Midbrain (tissue), 1 donor: ENCODE results near the gene ARF3.

Experiments used
- DNase-seq: peaks from one replicate; lab custom pipeline; 2025; lab: John Stamatoyannopoulos, UW

Gene ARF3

DNA sequence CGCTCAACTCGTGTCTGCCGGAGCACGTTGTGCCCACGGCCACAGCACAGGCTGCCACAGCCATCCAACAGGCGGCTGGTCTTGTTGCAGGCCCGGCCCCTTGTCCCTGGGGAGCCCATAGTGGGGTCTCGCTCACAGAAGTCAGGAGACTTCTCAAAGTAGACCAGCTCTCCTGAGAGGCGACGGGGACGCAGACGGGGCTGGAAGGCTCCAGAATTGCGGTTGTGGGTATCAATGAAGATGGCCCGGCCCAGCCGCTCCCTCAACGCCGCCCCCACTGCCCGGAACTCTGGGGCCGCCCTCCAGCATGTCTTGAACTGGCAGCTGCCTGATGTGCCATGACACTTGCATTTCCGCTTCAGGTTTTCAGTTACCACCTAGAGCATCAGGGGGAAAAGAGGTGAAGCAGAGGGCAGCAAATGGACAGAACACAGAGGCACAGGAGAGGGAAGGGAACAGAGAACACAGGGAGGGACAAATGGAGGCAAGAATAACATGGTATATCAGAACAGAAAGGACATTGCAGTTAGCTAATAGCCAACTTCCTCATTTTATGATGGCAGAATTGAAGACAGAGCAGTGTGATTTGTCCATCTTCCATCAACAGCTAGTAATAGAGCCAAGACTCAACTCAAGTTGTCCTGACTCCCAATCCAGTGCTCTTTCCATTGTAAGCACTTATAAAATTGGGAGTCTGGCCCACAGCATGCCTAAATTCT lies 9.0 kb upstream of the ARF3 start:
- DNase-seq: no peak

DNA sequence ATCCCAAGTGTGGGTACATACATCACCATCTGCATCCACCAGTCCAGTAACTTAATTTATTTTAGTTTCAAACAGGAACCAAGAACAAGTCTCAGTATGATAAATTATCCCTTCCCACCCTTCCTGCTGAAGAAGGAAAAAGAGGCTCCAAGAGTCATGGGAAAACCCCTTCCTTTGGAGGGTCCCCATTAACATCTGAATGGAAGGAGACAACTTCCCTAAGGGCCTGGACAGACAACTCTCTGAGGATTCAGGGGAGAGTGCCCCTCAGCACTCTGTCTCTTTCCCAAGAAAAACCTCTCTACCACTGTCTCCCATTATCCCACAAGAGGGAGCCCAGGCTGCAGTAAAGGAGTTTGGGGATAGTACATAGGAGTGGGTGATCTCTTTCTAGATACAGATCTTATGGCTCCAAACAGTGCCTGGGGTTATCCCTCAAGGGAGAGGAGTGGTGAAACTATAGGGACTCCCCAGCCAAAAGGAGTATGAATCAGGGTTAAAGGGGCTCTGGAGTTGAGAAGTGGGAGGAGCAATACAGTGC lies 8.1 kb upstream of the ARF3 start:
- no peak for DNase-seq

DNA sequence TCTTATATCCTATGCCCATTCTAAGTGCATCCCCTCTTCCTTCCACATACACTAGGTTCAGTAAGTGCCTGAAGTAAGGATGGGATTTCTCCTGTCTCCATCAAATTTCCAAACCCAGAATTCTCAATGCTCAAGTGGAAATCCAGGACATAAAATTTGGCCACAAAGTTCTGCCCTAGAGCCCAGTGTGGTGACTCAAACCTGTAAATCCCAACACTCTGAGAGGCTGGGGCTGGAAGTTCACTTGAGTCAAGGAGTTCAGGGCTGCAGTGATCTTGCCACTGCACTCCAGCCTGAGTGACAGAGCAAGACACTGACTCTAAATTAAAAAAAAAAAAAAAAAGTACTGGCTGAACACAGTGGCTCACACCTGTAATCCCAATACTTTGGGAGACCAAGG lies 4.5 kb upstream of the ARF3 start:
- DNase-seq: no peak

DNA sequence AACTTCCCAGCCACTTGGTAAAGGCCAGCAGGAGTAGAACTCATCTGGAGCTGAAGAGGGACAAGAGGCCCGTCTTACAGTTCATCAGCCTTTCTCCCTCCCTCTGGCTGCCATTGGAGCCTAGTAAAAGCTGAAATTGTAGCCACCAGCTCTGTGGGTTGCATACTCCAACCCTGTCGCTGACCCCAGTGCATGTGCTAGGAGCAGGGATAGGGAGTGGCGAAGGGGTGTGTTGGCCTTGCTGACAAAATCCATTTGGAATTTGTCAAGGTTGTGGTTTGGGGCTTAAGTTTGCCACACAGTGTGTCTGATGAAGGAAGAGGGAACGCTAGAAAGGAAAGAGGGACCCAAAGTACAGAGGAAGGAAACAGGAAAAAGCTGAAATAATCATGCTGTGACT lies 4.0 kb upstream of the ARF3 start:
- DNase-seq: no peak

DNA sequence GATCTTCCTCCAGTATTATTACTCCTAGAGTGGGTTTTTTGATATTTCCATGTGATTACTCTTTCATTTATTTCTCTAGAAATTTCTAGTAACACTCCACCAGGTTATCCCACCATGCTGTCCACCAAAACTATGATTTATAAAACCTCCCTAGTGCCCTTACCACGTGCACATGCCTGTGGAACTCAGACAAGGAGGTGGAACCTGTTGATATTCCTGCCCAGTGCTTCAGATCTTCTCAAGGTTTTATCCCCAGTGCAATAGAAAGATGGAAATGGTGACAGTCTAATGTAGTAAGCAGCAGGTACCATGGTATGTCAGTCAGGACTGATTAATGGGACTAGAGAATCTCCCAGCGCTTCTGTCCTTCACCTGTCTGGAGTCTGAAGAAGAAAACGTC lies 3.5 kb upstream of the ARF3 start:
- DNase-seq: no peak

DNA sequence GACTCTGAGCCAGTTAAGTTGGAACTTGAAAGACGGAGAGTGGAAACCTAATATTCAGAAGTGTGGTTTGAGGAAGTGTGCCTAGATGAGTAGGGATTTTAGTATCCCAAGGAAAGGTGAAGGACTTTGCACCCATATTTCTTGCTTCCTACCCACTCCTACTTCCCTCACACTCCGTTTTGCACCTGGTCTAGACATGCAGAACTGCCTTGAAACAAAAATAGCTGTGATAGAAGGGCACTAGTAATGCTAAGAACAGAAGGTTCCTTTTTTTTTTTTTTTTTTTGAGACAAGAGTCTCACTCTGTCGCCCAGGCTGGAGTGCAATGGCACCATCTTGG lies 732 bp upstream of the ARF3 start:
- DNase-seq: no peak

DNA sequence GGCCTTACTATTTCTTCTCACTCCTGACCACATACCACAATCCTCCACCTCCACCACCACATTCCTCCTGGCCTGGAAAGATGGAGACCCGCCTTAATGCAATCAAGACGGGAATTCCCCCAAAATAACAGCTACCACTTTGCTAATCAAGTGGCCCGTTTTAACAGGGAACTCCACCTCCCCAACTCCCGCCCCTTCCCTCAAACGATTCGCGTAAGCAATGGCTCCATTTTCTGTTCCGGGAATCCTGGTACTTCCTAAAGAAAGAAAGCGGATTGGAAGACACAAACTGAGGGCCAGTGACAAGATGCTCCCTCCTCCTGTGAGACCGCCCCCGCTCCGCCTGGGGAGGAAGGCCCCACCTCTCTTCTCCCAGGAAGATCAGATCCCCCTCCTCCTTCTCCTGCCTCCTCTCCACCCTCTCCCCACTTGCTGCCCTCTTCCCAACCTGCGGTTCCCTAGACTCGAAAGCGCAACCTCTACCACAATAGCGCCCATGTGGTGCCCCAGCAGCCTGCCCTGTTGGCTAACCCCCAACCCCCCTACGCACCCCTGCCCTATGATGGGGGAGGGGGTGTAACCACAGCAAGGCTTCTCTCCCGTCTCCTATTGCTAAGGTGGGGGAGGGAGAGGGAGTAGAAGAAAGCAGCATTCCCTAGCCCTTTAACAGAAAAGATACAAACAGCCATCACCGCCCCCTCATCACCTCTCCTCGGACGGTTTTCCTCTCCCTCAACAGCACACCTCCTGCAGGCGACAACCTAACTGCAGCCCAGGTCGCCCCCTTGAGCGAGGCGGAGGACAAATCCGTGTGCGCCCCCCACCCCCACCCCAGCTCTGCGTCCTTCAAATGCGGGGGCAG lies 777 bp downstream of the ARF3 start:
- DNase-seq: peak; percentile 72

DNA sequence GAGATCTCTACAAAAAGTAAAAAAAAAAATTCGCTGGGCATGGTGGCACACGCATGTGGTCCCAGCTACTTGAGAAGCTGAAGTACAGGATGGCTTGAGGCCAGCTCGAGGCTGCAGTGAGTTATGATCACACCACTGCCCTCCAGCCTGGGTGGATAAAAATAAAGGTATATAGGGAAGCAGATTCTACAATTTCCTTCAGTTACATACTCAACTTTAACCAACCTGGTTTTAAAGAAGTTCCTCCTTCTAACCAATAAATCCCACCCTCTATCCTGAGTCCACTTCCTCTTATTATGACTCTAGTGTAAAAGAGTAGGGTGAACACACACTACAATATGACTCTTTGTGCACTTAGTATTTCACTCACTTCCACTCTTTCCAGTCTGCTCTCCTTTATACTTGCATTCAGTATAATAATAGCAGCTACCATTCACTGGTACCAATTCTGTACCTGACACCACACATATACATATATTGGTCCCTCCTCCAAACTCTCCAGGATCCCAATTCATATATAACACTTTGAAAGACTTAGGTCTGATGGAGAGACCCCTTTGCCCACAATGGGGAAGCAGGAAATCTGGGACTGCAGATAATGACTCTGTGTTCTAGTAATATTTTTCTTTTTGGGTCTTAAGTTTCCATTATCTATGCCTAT lies 2.3 kb downstream of the ARF3 start:
- no peak for DNase-seq

DNA sequence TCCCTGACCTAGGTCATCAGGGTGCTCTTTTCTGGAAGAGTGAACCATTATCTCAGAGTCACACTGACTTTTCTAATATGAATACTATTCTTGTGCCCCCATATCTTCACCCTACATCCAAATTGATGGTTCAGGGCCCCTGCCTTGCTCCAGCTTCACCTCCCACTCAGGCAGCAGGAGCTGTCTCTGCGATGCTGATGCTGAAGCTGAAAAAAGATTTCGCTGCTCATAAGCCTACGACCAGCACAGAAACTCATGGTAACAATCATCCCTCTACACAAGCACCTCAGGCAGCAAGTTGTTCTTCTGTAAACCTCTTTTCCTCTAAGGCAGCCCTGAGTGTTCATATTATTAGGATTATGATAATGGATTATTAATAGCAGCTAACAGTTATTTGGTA lies 3.2 kb downstream of the ARF3 start:
- no peak for DNase-seq

DNA sequence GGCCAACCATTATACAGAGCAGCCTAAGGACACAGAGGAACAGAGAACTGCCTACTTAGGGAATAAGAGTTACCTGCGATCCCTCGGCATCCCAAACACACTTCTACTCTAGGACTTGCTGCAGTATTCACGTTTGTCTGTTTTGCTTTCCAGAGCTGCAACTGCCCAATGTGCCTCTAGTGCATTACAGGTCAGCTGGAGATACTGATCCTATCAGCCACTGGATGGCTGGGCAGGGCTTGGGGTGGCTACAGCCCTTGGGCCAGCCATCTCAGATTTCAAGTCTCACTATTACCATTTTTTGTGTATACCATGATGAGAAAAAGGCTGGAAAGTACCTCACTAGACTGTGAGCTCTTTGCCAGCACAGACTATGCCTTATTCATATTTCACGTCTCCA lies 4.6 kb downstream of the ARF3 start:
- DNase-seq: no peak

DNA sequence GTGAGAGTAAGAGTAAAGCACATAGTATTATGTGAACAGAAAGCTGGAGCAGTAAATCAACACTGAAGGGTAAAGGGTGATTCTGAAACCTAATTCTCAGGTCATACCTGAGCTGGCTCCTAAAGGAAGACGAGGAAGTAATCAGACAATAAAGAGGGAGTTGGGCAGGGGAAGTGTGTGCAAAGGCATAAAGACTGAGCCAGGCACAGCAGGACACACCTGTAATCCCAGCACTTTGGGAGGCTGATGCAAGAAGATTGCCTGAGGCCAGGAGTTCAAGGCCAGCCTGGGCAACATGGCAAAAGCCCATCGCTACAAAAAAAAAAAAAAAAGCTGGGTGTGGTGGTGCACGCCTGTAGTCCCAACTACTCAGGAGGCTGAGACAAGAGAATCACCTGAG lies 9.6 kb downstream of the ARF3 start:
- no peak for DNase-seq

DNA sequence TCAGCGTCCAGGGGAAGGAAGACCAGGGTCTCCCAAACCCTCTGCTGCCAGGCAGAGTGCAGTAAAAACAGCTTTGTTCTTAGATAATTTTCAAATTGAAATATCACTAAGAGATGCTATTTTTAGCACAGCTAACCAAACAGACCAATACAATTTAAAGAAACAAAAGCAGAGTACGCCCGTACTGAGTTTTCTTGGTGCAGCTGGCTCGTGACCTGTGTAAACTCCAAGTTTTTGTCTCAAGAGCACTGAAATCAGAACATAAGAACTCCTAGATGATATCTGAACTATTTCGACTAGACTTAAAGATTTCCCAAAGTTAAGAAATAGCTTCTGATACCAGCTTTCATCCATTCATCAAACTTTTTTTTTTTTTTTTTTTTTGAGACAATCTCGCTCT lies 10.3 kb downstream of the ARF3 start:
- DNase-seq: no peak

DNA sequence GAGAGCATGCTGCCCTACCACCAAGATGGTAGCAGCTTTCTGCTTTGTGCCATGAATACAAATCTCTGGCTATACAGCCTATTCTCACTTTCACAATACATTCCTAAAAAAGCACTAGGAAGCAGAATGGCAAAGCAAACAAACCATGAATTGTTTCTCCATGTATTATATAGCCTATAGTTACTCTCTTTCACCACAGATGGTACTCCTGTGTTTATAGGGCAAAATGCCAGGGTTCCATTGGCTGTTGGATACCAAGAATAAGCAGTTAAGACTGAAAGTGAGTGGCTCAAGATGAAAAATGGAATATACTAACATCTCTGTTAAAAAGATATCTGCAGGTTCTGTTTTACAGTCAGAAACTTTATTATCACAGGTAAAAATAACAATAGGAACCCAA lies 11.1 kb downstream of the ARF3 start:
- DNase-seq: no peak

DNA sequence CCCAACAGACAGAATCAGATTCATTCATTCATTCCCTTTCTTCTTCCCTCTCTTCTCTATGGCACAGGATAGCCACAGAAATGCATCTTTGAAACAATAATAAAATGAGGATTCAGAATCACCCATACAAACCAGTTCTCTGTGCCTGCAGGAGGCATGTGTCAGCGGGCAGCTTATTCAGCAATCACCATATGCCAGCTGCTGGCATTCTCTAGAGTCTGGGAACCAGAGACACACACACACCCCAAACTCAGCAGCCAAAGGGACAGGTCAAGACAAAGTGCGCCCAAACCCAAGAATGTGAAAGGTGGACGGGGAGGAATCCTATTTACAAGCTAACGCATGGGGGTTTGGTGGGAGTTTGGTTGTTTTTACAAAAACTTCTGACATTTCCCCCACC lies 14.1 kb downstream of the ARF3 start:
- DNase-seq: no peak

DNA sequence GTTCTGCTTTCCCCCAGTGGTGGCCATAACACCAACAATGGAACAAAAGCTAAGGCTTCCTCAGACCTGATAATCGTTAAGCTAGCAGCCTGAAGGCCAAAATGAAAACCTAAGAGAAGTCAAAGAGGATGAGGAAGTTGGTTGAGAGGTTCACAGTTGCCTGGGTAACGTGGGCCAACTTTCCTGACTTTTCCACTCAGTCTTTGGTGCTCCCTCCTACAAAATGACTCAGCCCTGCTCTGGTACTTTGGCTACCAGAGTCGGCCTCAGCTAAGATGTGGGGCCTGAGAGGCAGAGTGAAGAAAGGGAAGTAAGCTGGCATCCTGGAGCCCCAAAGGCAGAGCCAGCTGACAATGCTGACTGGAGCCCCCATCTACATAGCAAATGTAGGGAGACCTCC lies 17.1 kb downstream of the ARF3 start:
- DNase-seq: no peak

DNA sequence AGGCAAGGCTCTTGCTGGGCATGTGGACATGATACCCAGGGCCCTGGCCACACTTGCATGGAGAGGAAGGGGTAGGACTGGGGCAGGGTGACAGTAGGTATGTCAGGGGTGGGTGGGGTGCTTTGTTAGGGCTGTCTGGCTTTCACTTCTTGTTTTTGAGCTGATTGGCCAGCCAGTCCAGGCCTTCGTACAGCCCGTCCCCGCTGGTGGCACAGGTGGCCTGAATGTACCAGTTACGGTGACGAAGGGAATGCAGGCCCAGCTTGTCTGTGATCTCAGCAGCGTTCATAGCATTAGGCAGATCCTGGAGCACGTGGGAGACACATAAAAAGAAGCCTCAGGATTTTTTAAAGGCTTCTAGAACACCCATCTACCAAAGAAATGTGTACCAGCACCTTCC lies 18.5 kb downstream of the ARF3 start:
- no peak for DNase-seq

DNA sequence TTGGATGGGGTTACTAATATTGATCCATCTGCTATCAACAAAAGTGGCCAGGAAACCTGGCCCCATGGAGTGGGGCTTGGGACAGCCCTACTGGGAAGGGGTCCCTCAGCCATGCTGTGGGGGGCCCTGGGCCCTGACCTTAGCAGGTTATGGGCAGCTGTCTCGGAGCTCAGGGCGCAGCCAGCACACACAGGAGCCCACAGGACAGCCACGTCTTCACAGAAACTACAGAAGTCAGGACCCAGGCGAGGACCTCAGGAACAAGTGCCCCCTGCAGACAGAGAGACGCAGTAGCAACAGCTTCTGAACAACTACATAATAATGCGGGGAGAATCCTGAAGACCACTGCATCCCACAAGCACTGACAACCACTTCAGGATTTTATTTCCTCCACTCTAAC lies 20.1 kb downstream of the ARF3 start:
- no peak for DNase-seq

DNA sequence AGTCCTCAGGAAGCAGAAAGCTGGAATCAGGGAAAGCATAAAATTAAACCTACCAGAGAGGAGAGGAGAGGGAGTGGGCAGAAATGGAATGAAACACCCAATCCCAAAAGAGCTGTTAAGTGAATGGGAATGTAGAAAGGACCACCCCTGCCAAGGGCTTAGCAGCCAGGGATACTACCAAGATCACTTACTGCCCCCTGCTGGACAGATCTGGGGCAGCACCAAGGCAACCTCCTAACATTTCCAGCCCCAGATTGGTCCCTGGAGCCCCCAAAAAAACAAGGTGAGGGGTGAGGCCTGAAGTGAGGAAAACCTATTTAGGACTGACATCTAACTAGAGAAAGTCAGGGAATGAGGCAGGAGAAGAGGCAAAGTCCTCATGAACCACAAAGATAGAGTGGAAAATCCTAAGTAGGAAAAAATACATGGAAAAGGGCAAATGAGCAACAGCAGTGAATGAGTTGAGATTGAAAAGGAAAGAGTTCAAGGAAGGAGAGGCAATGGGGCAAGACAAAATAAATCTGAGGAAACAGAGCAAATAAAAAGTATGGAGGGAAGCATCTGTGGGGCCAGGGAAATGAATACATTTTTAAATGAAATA lies 20.8 kb downstream of the ARF3 start:
- DNase-seq: peak; percentile 70

DNA sequence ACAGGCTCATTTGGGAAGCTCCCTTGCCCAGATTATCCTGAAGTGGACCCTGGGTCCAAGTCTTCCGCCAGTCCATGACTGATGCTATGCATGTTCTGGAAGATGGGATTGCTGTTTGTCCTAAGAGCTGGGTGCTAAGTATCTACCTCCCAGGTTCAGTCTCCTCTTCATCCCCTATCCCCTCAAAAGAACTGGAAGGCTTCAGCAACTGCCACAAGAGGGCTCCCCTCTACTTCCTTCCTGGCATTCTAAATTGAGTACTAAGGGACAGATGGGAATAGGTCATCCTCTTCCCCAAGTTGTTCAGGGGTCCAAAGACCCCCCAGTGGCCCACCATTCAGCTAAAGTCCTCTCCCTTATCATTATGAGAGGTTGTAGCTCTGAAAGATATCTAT lies 23.0 kb downstream of the ARF3 start:
- DNase-seq: no peak

DNA sequence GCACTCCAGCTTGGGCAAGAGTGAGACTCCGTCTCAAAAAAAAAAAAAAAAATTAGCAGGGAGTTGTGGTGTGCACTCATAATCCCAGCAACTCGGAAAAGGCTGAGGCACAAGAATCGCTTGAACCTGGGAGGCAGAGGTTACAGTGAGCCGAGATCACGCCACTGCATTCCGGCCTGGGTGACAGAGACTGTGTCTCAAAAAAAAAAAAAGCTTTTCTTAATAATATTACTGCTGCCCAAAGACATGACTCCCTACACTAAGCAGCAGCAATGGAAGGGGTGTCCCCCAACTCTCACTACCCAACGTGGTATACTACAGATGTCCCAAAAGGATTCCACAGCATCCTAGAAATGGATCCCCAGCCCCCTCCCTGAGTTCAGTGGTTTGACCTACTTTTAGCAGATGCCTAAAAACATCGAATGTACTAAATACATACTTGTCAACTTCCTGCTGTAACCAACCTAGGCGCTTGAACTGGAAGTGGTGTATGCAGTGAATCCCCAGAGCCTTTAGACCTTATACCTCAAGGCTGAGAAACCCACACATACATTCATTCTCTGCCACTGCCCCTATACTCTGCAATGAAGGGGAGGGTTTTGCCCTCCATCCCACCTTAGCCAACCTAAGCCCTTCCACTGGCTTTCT lies 23.5 kb downstream of the ARF3 start:
- DNase-seq: no peak

DNA sequence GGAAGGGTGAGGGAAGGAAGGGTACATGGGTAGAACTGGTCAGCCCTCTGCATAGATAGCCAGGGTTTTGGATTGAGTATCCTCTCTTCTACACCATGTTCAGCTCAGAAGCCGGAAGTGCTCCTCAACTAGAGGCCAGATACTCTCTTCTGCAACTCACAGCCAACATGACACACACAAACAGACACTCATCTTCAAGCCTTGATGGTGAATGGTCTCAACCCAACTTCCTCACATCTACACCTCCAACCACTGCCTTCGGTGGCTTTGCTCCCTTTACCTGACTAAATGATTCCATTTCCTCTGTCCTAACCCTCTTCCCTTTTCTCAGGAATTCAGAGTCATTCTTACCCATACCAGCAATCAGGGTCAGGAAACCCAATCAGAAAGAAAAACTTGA lies 24.4 kb downstream of the ARF3 start:
- DNase-seq: no peak

DNA sequence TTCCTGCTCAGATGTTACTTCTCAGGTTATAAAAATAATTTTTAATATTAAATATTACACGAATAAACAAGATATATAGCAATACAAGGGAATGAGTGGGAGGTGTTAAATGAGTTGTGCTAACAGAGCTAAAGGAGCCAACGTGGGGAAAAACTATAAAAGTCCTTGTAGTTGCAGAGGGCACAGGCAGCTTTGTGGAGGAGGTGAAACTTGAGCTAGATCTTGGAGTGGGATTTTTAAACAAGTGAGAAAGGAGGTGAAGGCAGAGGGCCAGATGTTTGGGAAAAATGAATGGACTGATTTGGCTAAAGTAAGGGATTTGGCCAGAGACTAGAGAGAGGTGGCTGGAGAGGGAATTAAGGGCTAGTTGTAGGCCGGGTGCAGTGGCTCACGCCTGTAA lies 26.8 kb downstream of the ARF3 start:
- no peak for DNase-seq
